Progenitor cell of endocrine pancreas (in vitro differentiated cells): Measurements from ENCODE around the gene STXBP2. TPM values are rescaled to one million over a fixed set of nuclear protein-coding genes. Genes with fewer than 3 reads are reported as not detected.

Experiments
- DNase-seq: peaks from one replicate; pipeline ENCODE4 v3.0.0; 2021; ENCODE audit warnings: low spot score; ENCODE audit not compliant: unreplicated experiment
- H3K27ac Mint-ChIP-seq: 2 replicates; pipeline ENCODE4 v1.8.0; 2021; ENCODE audit warnings: mild to moderate bottlenecking, moderate library complexity, mixed read lengths
- H3K27me3 Mint-ChIP-seq: 2 replicates; pipeline ENCODE4 v1.8.0; 2021; ENCODE audit warnings: mixed read lengths
- H3K36me3 Mint-ChIP-seq: 2 replicates; pipeline ENCODE4 v1.8.0; 2022; ENCODE audit warnings: mixed read lengths; ENCODE audit not compliant: insufficient read depth
- H3K4me1 Mint-ChIP-seq: 2 replicates; pipeline ENCODE4 v1.8.0; 2021; ENCODE audit warnings: low read depth, mixed read lengths
- H3K4me3 Mint-ChIP-seq: 2 replicates; pipeline ENCODE4 v1.8.0; 2021; ENCODE audit warnings: low read depth, mild to moderate bottlenecking, moderate library complexity, mixed read lengths
- H3K9me3 Mint-ChIP-seq: 2 replicates; pipeline ENCODE4 v1.8.0; 2021; ENCODE audit warnings: low read depth, mixed read lengths
- CTCF ChIP-seq: fragments of 200-600 bp; sonication (generic); IDR thresholded peaks from one replicate; pipeline ENCODE4 v1.5.0; 2021; ENCODE audit warnings: antibody characterized with exemption, mild to moderate bottlenecking; ENCODE audit not compliant: unreplicated experiment
- total RNA-seq: library from RNA; stranded (reverse); gene quantifications from 2 replicates; pipeline ENCODE4 v1.2.1, GENCODE V29; 2021

STXBP2 gene
- total RNA-seq, 1 donor from 2014 or later = 141 TPM

- Mint-ChIP-seq H3K4me3 (peak overlapping the region; percentile 55), H3K27me3 (peaks cover 14% of the 10 kb centered on the region), H3K4me1 (no peaks in the 10 kb centered on the region), H3K27ac (peak overlapping the region; percentile 42), H3K36me3 (peaks cover 3% of the 10 kb centered on the region), H3K9me3 (no peaks in the 10 kb centered on the region)
- no peak for DNase-seq
- no peak for TF ChIP-seq CTCF
These were observed 2.0 kb downstream of the STXBP2 start for GRCh38 chr19:7638802-7639465.

GRCh38 chr19:7639863-7640348 is 3.0 kb downstream of the STXBP2 start:
- H3K36me3 Mint-ChIP-seq = peaks cover 3% of the 10 kb centered on the region
- H3K27ac Mint-ChIP-seq = no peak overlapping the region

GRCh38 chr19:7640803-7641202 is 3.9 kb downstream of the STXBP2 start:
- no peak for TF ChIP-seq CTCF
- Mint-ChIP-seq H3K27ac (no peak overlapping the region), H3K27me3 (peaks cover 3% of the 10 kb centered on the region), H3K9me3 (no peaks in the 10 kb centered on the region), H3K4me1 (no peaks in the 10 kb centered on the region), H3K4me3 (no peak overlapping the region), H3K36me3 (peaks cover 5% of the 10 kb centered on the region)
- DNase-seq = no peak

More at GRCh38 chr19:7639863-7640348, 3.0 kb downstream of the STXBP2 start:
- TF ChIP-seq CTCF = no peak
- no peak for DNase-seq
- no peaks in the 10 kb centered on the region for H3K4me1 Mint-ChIP-seq
- H3K9me3 Mint-ChIP-seq = no peaks in the 10 kb centered on the region
- H3K27me3 Mint-ChIP-seq = peaks cover 8% of the 10 kb centered on the region
- H3K4me3 Mint-ChIP-seq = peak overlapping the region; percentile 47

- Mint-ChIP-seq H3K36me3 (peaks cover 6% of the 10 kb centered on the region), H3K27me3 (no peaks in the 10 kb centered on the region), H3K9me3 (no peaks in the 10 kb centered on the region), H3K27ac (no peak overlapping the region), H3K4me3 (no peak overlapping the region), H3K4me1 (no peaks in the 10 kb centered on the region)
- peak; percentile 28 for TF ChIP-seq CTCF
- DNase-seq = no peak
These were observed 4.7 kb downstream of the STXBP2 start for GRCh38 chr19:7641290-7642276.

GRCh38 chr19:7642295-7643030 is 5.6 kb downstream of the STXBP2 start:
- no peaks in the 10 kb centered on the region for H3K9me3 Mint-ChIP-seq
- no peaks in the 10 kb centered on the region for H3K4me1 Mint-ChIP-seq
- no peak overlapping the region for H3K27ac Mint-ChIP-seq
- no peak for TF ChIP-seq CTCF
- H3K27me3 Mint-ChIP-seq = no peaks in the 10 kb centered on the region
- peaks cover 6% of the 10 kb centered on the region for H3K36me3 Mint-ChIP-seq
- H3K4me3 Mint-ChIP-seq = no peak overlapping the region
- DNase-seq = no peak
